Breast epithelium (tissue), 3 donors: ENCODE measurements around the gene ENTPD3.

Experiments used
- POLR2A ChIP-seq: fragments of 450-650 bp; IDR thresholded peaks from one replicate; pipeline ENCODE4 v1.6.1; 2016; ENCODE audit warnings: antibody characterized with exemption, mild to moderate bottlenecking, moderate library complexity
- TF ChIP-seq, protein P1 (sequence below), 3 donors: fragments of 450-650 bp; IDR thresholded peaks; one replicate each; pipeline ENCODE4 v1.5.1; 2016 to 2017; ENCODE audit warnings: antibody characterized with exemption in 3 of 3, mild to moderate bottlenecking in 3 of 3, moderate library complexity in 3 of 3

GRCh38 chr3:40437889-40438288 is 50.9 kb downstream of the ENTPD3 start:
- TF ChIP-seq, protein P1, sequence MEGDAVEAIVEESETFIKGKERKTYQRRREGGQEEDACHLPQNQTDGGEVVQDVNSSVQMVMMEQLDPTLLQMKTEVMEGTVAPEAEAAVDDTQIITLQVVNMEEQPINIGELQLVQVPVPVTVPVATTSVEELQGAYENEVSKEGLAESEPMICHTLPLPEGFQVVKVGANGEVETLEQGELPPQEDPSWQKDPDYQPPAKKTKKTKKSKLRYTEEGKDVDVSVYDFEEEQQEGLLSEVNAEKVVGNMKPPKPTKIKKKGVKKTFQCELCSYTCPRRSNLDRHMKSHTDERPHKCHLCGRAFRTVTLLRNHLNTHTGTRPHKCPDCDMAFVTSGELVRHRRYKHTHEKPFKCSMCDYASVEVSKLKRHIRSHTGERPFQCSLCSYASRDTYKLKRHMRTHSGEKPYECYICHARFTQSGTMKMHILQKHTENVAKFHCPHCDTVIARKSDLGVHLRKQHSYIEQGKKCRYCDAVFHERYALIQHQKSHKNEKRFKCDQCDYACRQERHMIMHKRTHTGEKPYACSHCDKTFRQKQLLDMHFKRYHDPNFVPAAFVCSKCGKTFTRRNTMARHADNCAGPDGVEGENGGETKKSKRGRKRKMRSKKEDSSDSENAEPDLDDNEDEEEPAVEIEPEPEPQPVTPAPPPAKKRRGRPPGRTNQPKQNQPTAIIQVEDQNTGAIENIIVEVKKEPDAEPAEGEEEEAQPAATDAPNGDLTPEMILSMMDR (IDR thresholded peaks at IDR 0.05), result no peak
- no peak for TF ChIP-seq POLR2A
